ENCODE data around the gene FBXO44.

Gene FBXO44

DNA sequence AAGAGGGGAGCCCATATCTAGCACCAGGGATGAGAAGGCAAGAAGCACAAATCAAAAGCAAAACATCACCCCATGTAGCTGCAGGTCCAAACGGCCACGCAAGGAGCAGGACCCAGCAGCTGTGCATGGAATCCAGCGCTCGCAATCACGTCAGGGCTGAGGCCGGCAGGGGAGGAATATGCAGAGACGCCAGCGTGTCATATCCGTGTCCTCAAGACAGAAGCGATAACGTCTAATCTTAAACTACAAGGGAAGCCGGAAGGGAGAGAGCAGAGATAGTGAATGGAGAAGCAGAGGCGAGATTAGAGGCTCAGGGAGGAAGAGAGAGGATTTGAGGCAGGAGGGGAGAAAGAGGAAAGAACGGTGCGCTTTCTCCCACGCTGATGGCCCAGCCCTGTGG, 39.6 kb upstream of the FBXO44 start:
- no peak overlapping the region for H3K4me3 ChIP-seq (ENCODE audit: low read depth, low read length)
- TF ChIP-seq, protein P1, sequence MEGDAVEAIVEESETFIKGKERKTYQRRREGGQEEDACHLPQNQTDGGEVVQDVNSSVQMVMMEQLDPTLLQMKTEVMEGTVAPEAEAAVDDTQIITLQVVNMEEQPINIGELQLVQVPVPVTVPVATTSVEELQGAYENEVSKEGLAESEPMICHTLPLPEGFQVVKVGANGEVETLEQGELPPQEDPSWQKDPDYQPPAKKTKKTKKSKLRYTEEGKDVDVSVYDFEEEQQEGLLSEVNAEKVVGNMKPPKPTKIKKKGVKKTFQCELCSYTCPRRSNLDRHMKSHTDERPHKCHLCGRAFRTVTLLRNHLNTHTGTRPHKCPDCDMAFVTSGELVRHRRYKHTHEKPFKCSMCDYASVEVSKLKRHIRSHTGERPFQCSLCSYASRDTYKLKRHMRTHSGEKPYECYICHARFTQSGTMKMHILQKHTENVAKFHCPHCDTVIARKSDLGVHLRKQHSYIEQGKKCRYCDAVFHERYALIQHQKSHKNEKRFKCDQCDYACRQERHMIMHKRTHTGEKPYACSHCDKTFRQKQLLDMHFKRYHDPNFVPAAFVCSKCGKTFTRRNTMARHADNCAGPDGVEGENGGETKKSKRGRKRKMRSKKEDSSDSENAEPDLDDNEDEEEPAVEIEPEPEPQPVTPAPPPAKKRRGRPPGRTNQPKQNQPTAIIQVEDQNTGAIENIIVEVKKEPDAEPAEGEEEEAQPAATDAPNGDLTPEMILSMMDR (IDR thresholded peaks at IDR 0.05; ENCODE audit: low read depth, low read length), result no peak

DNA sequence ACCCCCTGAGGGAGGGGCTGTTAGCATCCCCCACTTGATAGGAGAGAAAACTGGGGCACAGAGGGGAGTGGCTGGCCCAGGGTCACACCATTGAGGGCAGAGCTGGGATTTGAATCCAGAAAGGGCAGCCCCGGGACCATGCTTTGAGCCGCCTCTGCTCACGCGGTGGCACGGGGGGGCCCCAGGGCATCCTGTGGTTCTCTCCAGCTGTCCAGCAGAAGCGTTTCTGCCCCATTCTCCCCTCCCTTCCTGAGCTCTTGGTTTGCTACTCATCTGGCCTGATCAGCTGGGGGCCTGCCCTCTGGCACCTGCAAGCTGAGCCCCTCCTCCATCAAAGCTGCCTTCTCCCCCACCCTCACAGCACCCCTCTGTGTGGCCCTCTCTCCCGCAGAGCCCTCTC, 37.9 kb upstream of the FBXO44 start:
- TF ChIP-seq, protein P1 (IDR thresholded peaks at IDR 0.05; ENCODE audit: low read depth, low read length), result no peak

DNA sequence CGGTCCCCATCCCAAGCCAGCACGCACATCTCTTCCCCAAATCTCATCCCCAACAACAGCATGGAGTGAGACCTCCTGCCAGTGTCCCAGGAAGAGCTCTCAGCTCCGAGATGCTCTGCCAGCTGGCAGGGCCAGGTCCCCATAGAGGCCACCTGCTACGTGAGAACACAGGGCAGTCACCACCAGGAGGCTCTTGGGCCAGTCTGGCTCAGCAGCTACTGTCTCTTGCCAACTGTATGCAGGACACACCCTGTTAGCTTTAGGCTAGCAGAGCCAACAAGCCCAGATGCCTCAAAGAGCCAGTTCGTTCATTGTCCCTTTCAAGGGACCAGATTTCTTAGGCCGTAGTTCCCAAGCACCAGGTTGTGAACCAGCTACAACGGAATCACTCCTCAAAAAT, 37.4 kb upstream of the FBXO44 start:
- TF ChIP-seq, protein P1 (IDR thresholded peaks at IDR 0.05; ENCODE audit: low read depth, low read length), result no peak
- no peak overlapping the region for H3K4me3 ChIP-seq (ENCODE audit: low read depth, low read length)

More for the DNA sequence above, 37.9 kb upstream of the FBXO44 start:
- H3K4me3 ChIP-seq (ENCODE audit: low read depth, low read length), result no peak overlapping the region

DNA sequence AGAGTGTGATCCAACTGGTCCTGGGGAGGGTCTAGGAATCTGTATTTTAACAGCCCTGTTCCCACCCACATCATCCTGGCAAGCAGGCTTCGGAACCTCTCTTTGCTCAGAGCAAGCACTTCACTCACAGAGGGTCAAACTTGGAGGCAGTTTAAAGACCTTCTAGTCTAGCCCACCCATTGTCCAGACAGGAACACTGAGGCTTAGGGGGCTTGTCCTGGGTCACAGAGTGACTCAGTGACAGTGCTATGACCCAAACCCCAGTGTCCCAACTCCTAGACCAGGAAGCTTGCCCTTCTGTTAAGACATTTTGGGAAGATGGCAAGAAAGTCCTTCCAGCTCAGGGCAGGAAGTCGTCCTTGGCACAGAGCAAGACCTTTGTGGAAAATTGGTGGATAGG, 36.9 kb upstream of the FBXO44 start:
- H3K4me3 ChIP-seq (ENCODE audit: low read depth, low read length), result no peak overlapping the region
- TF ChIP-seq, protein P1 (IDR thresholded peaks at IDR 0.05; ENCODE audit: low read depth, low read length), result no peak

DNA sequence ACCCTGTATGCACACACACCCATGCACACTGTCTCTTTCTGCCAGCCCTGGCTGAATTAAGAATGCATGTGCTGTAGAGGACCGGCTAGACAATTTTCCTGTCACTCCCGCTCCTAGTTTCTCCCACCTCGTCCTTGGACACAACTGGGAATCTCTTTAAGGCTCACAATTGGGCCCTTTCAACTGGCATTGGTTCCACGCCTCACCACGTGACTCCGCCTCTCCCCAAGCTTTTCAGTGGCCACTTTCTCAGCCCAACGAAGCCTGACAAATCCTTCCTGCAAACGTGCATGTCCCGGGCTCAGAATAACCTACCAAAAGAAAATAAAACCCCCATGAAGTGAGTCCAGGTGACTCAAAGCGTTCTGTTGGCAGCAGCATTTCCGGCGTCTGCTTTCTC, 34.3 kb upstream of the FBXO44 start:
- TF ChIP-seq, protein P1 (IDR thresholded peaks at IDR 0.05; ENCODE audit: low read depth, low read length), result no peak
- H3K4me3 ChIP-seq (ENCODE audit: low read depth, low read length), result no peak overlapping the region

DNA sequence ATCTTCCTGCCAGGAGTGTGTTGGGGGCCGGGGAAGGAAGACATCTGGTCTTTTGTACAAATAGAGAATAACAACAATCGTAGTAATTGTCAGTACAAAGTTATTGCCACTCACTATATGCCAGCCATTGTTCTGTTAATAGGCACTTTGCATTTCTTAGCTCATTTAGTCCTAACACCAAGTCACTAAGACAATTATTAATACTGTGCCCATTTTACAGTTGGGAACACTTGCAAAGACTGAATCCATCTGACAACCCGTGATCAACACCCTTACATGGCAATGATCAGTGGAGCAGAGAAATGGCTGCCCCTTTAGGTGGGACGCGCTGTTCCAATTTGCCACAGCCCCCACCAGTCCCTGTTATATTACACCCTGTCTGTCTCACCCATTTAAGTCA, 33.8 kb upstream of the FBXO44 start:
- TF ChIP-seq, protein P1 (IDR thresholded peaks at IDR 0.05; ENCODE audit: low read depth, low read length), result no peak
- no peak overlapping the region for H3K4me3 ChIP-seq (ENCODE audit: low read depth, low read length)

DNA sequence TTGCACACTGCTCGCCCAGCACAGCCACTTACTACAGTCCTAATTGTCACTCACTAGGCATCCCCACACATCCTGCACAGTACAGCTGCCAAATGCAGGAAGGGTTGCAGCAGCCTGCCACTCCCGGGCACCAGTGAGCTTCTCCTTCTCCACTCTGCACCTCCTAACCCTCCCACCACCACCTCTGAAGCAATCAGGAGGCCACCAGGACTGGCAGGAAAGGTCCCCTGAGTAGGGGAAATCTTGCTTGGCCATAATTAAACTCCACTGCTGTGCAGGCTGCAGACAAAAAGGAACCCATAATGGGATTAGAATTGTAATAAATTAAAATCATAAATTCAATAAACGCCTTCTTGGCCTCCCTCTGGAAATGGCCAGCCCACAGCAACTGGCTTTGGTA, 32.3 kb upstream of the FBXO44 start:
- H3K4me3 ChIP-seq (ENCODE audit: low read depth, low read length), result no peak overlapping the region

More for the DNA sequence above, 32.3 kb upstream of the FBXO44 start:
- TF ChIP-seq, protein P1 (IDR thresholded peaks at IDR 0.05; ENCODE audit: low read depth, low read length), result no peak

All from WI38 (cell line).